ENCODE measurements around the gene DYRK1B. TPM values are rescaled to one million over a fixed set of nuclear protein-coding genes. Genes with fewer than 3 reads are reported as not detected.
A peak's percentile ranks its signal among the peaks of the same experiment; 100 is the strongest.

DYRK1B gene
- polyA plus RNA-seq, 1 of the 3 experiments (the other 2 are of a cell fraction), result 17.2 TPM

- Histone ChIP-seq H3K27me3 (ENCODE audit: insufficient read depth) (no peaks in the 10 kb centered on the region), H3K9me2 (no peaks in the 10 kb centered on the region), H3K4me2 (peak within 1 kb of the TSS; percentile 94), H4K20me1 (ENCODE audit: insufficient read depth) (peaks cover 14% of the 10 kb centered on the region), H3K4me3 (ENCODE audit: low read depth in 2 of 2, low read length in 1 of 2) (peak within 1 kb of the TSS; percentile 62 to 80), H2AFZ (ENCODE audit: low read depth) (peak within 1 kb of the TSS; percentile 100), H3K9ac (peak within 1 kb of the TSS; percentile 86), H3K27ac (ENCODE audit: low read depth in 2 of 2, low read length in 1 of 2) (peak within 1 kb of the TSS; percentile 55 to 89; a peak in 3 of 4 replicates), H3K36me3 (replicated peaks in 1 of 2; ENCODE audit: control insufficient read depth in 1 of 2, insufficient read depth in 2 of 2, low read length in 1 of 2) (no peaks in the 10 kb centered on the region), H3K9me3 (no peaks in the 10 kb centered on the region), H3F3A (replicated peaks; ENCODE audit: insufficient read depth) (no peaks in the 10 kb centered on the region), H3K79me2 (ENCODE audit: insufficient read depth) (peaks cover 51% of the 10 kb centered on the region), H3K4me1 (ENCODE audit: control insufficient read depth in 1 of 2, insufficient read depth in 2 of 2, low read depth in 1 of 2, low read length in 1 of 2) (peaks cover 8 to 25% of the 10 kb centered on the region in 2 experiments; a peak in 2 of 4 replicates)
- TF ChIP-seq NRF1 (IDR thresholded peaks at IDR 0.05; ENCODE audit: low read depth, low read length) (peak; percentile 87), TAF1 (IDR thresholded peaks at IDR 0.05; ENCODE audit: borderline replicate concordance, low read depth, low read length) (peak; percentile 81), RAD21 (IDR thresholded peaks at IDR 0.05; ENCODE audit: low read length) (no peak), MXI1 (IDR thresholded peaks at IDR 0.05; ENCODE audit: low read depth, low read length) (peak; percentile 99), SIN3A (IDR thresholded peaks at IDR 0.05; ENCODE audit: borderline replicate concordance, low read depth, low read length) (peak; percentile 65; the same call in 1 of the 2 replicates), POLR2AphosphoS5 (IDR thresholded peaks at IDR 0.05; ENCODE audit: low read depth, low read length) (peak; percentile 90), YY1 (IDR thresholded peaks at IDR 0.05; ENCODE audit: low read depth) (0 out of 2 replicates have a peak, but pooled peaks have one; percentile 24), RCOR1 (IDR thresholded peaks at IDR 0.05; ENCODE audit: low read length) (0 out of 2 replicates have a peak, but pooled peaks have one; percentile 9), USF1 (IDR thresholded peaks at IDR 0.05; ENCODE audit: borderline replicate concordance, low read depth) (no peak), GABPA (IDR thresholded peaks at IDR 0.05; ENCODE audit: low read depth) (no peak), PBX3 (IDR thresholded peaks at IDR 0.05) (no peak)
- TF ChIP-seq, protein P1, sequence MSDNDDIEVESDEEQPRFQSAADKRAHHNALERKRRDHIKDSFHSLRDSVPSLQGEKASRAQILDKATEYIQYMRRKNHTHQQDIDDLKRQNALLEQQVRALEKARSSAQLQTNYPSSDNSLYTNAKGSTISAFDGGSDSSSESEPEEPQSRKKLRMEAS (IDR thresholded peaks at IDR 0.05; ENCODE audit: low read depth), result peak; percentile 92
- peak; percentile 98 for DNase-seq
- POLR2A ChIA-PET, result interaction anchor here (0.7 to 1.3 kb wide), 4 partner anchors 13 to 410 kb away, joined by 3 to 7 read pairs (median 4); partner anchors contain the start of genes DYRK1B, PSMC4 and RPS16
- CTCF ChIA-PET, result interaction anchor here (0.6 to 6.7 kb wide), 13 partner anchors 8 to 444 kb away, joined by 3 to 143 read pairs (median 3); partner anchors contain the start of genes DYRK1B, TTC9B and ZNF780B
- WGBS (ENCODE audit: low lambda C conversion rate), result 2% methylated on average over 36 of the region's 57 CpGs
Observed at GRCh38 chr19:39845933-39846677, 12.1 kb upstream of the DYRK1B start, which contains the start of gene FBL. TSS of gene FBL (minus strand) at chr19:39846379. CDS start at chr19:39846300, 79 bp downstream.

DNA sequence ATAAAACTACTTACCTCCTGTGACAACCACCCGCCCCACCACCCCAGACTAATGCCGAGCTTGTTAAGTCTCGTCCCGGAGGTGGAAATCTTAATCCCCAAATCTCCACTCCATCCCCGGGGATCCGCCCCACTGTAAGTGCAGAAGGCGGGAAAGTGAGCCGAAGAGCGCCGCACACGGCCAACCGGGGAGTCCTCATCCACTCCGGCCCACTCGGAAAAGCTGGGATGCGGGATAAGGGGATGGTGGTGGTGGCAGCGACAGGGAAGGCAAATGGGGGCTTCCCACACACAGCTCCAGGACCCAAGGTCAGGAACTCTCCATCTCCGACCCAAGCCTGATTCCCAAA, 11.6 kb upstream of the DYRK1B start:
- H3K9ac ChIP-seq, result peak overlapping the region; percentile 86
- H3F3A ChIP-seq (replicated peaks; ENCODE audit: insufficient read depth), result no peaks in the 10 kb centered on the region
- H3K9me2 ChIP-seq, result no peaks in the 10 kb centered on the region
- DNase-seq, result peak; percentile 73
- CTCF ChIA-PET, result interaction anchor here (0.6 to 6.7 kb wide), 14 partner anchors 9 to 211 kb away, joined by 3 to 143 read pairs (median 6); partner anchors contain the start of genes DYRK1B and ZNF780B
- H2AFZ ChIP-seq (ENCODE audit: low read depth), result peak overlapping the region; percentile 100
- peak overlapping the region; percentile 62 to 80 for H3K4me3 ChIP-seq (ENCODE audit: low read depth in 2 of 2, low read length in 1 of 2)
- no peaks in the 10 kb centered on the region for H3K9me3 ChIP-seq
- H3K27ac ChIP-seq (ENCODE audit: low read depth in 2 of 2, low read length in 1 of 2), result peak overlapping the region in 1 of 2 experiments; percentile 55; a peak in 2 of 4 replicates
- peaks cover 14% of the 10 kb centered on the region for H4K20me1 ChIP-seq (ENCODE audit: insufficient read depth)
- H3K27me3 ChIP-seq (ENCODE audit: insufficient read depth), result no peaks in the 10 kb centered on the region
- H3K36me3 ChIP-seq (replicated peaks in 1 of 2; ENCODE audit: control insufficient read depth in 1 of 2, insufficient read depth in 2 of 2, low read length in 1 of 2), result no peaks in the 10 kb centered on the region
- H3K4me1 ChIP-seq (ENCODE audit: control insufficient read depth in 1 of 2, insufficient read depth in 2 of 2, low read depth in 1 of 2, low read length in 1 of 2), result peaks cover 8 to 25% of the 10 kb centered on the region in 2 experiments; a peak in 2 of 4 replicates
- H3K79me2 ChIP-seq (ENCODE audit: insufficient read depth), result peaks cover 56% of the 10 kb centered on the region
- POLR2A ChIA-PET, result interaction anchor here (1.0 to 1.3 kb wide), 2 partner anchors 11 to 410 kb away, joined by 3 to 6 read pairs; partner anchors contain the start of genes DYRK1B and RPS16
- WGBS (ENCODE audit: low lambda C conversion rate), result 5% methylated on average over 15 of the region's 17 CpGs
- H3K4me2 ChIP-seq, result peak overlapping the region; percentile 94
- TF ChIP-seq FOXM1 (IDR thresholded peaks at IDR 0.05; ENCODE audit: low read depth), result no peak
- no peak for TF ChIP-seq GATA2 (CRISPR knock-in tag; IDR thresholded peaks at IDR 0.05)
- no peak for TF ChIP-seq SMC3 (IDR thresholded peaks at IDR 0.05; ENCODE audit: low read depth, low read length)
- TF ChIP-seq, protein P2, sequence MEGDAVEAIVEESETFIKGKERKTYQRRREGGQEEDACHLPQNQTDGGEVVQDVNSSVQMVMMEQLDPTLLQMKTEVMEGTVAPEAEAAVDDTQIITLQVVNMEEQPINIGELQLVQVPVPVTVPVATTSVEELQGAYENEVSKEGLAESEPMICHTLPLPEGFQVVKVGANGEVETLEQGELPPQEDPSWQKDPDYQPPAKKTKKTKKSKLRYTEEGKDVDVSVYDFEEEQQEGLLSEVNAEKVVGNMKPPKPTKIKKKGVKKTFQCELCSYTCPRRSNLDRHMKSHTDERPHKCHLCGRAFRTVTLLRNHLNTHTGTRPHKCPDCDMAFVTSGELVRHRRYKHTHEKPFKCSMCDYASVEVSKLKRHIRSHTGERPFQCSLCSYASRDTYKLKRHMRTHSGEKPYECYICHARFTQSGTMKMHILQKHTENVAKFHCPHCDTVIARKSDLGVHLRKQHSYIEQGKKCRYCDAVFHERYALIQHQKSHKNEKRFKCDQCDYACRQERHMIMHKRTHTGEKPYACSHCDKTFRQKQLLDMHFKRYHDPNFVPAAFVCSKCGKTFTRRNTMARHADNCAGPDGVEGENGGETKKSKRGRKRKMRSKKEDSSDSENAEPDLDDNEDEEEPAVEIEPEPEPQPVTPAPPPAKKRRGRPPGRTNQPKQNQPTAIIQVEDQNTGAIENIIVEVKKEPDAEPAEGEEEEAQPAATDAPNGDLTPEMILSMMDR (IDR thresholded peaks at IDR 0.05), result peak; percentile 21; the same call in 1 of the 2 replicates
- no peak for TF ChIP-seq GABPA (IDR thresholded peaks at IDR 0.05; ENCODE audit: low read depth)
- no peak for TF ChIP-seq EP300 (IDR thresholded peaks at IDR 0.05; ENCODE audit: borderline replicate concordance in 1 of 2, low read depth in 1 of 2, low read length in 1 of 2)
- TF ChIP-seq RAD21 (IDR thresholded peaks at IDR 0.05; ENCODE audit: low read length), result no peak
- no peak for TF ChIP-seq ELF1 (IDR thresholded peaks at IDR 0.05)
- TF ChIP-seq JUND (IDR thresholded peaks at IDR 0.05), result no peak
- no peak for TF ChIP-seq PBX3 (IDR thresholded peaks at IDR 0.05)
- TF ChIP-seq TAF1 (IDR thresholded peaks at IDR 0.05; ENCODE audit: borderline replicate concordance, low read depth, low read length), result no peak
- no peak for TF ChIP-seq TCF12 (IDR thresholded peaks at IDR 0.05)

Measured in SK-N-SH (cell line).